Thoracic aorta (tissue), 2 donors: ENCODE measurements around the gene GTF2H1. TPM values are rescaled to one million over a fixed set of nuclear protein-coding genes. Genes with fewer than 3 reads are reported as not detected.
"Not testable (repeated sequence)": the region's sequence is repeated elsewhere in the genome, so short reads cannot be mapped to it uniquely, and the experiment has no call there.

Experiments
- ATAC-seq: fragments of 150-250 bp; one replicate; pipeline ENCODE4 v1.8.0; 2017; ENCODE audit warnings: low read depth; ENCODE audit not compliant: insufficient number of reproducible peaks, low FRiP score
- DNase-seq: peaks from one replicate; pipeline ENCODE4 v3.0.0-alpha.2; 2020; ENCODE audit warnings: low spot score
- H3K27ac ChIP-seq, 2 donors: fragments of 200-600 bp; sonication (generic); 1 replicate in 1 of 2; 2 replicates in 1 of 2; pipeline ENCODE4 v1.5.1; 2016; ENCODE audit warnings: mild to moderate bottlenecking in 2 of 2, moderate library complexity in 2 of 2
- H3K27me3 ChIP-seq: fragments of 200-600 bp; sonication (generic); replicated peaks from 2 replicates; pipeline ENCODE4 v1.6.0; 2016; ENCODE audit warnings: mild to moderate bottlenecking; ENCODE audit not compliant: insufficient read depth
- H3K36me3 ChIP-seq: fragments of 200-600 bp; sonication (generic); one replicate; pipeline ENCODE4 v1.5.1; 2016
- H3K4me1 ChIP-seq, 2 donors: fragments of 200-600 bp; sonication (generic); 1 replicate in 1 of 2; 2 replicates in 1 of 2; pipeline versions ENCODE4 v1.5.1 to v1.6.0; 2016; ENCODE audit warnings: low read depth in 2 of 2, mild to moderate bottlenecking in 1 of 2; ENCODE audit not compliant: control insufficient read depth in 1 of 2
- H3K4me3 ChIP-seq: fragments of 200-600 bp; sonication (generic); 2 replicates; pipeline ENCODE4 v1.5.1; 2016; ENCODE audit warnings: mild to moderate bottlenecking
- H3K9me3 ChIP-seq: fragments of 200-600 bp; sonication (generic); 2 replicates; pipeline ENCODE4 v1.5.1; 2016
- CTCF ChIP-seq: fragments of 200-600 bp; sonication (generic); IDR thresholded peaks from one replicate; pipeline ENCODE4 v1.5.1; 2019; ENCODE audit warnings: antibody characterized with exemption
- total RNA-seq, 2 donors: library from RNA; depleted of rRNA; stranded (reverse); fragments of >200 nt; gene quantifications; one replicate each; pipeline versions ENCODE4 v1.1.0 to v1.2.3, GENCODE V29; 2016

The GTF2H1 gene
- total RNA-seq, 2 donors from 2014 or later, result 32.9 to 58.1 TPM

GRCh38 chr11:18397921-18398320 lies 75.6 kb downstream of the GTF2H1 start:
- no peak for DNase-seq
- ATAC-seq, result no peak
- TF ChIP-seq CTCF, result no peak
- H3K4me1 ChIP-seq, result peaks cover 18 to 25% of the 10 kb centered on the region in 2 donors
- no peak overlapping the region for H3K27ac ChIP-seq
- H3K9me3 ChIP-seq, result no peaks in the 10 kb centered on the region
- peaks cover 49% of the 10 kb centered on the region for H3K36me3 ChIP-seq
- H3K27me3 ChIP-seq, result no peaks in the 10 kb centered on the region
- H3K4me3 ChIP-seq, result no peak overlapping the region

- H3K4me3 ChIP-seq, H3K27me3 ChIP-seq, DNase-seq, H3K27ac ChIP-seq, H3K9me3 ChIP-seq, ATAC-seq: not testable (repeated sequence)
- H3K4me1 ChIP-seq, result peaks cover 12 to 13% of the 10 kb centered on the region in 2 donors
- H3K36me3 ChIP-seq, result peaks cover 75% of the 10 kb centered on the region
Measured at GRCh38 chr11:18401077-18401476, 78.7 kb downstream of the GTF2H1 start.

GRCh38 chr11:18404062-18404461 lies 81.7 kb downstream of the GTF2H1 start:
- H3K36me3 ChIP-seq, result peaks cover 76% of the 10 kb centered on the region
- no peak for TF ChIP-seq CTCF
- ATAC-seq, result no peak
- H3K4me1 ChIP-seq, result no peaks in the 10 kb centered on the region
- no peaks in the 10 kb centered on the region for H3K9me3 ChIP-seq
- no peak for DNase-seq
- no peak overlapping the region for H3K27ac ChIP-seq
- no peaks in the 10 kb centered on the region for H3K27me3 ChIP-seq
- no peak overlapping the region for H3K4me3 ChIP-seq

- not testable (repeated sequence) for H3K27me3 ChIP-seq, DNase-seq, ATAC-seq, H3K9me3 ChIP-seq, H3K27ac ChIP-seq, H3K4me1 ChIP-seq, H3K4me3 ChIP-seq
- peaks cover 50% of the 10 kb centered on the region for H3K36me3 ChIP-seq
Measured at GRCh38 chr11:18407400-18407799, 85.0 kb downstream of the GTF2H1 start.

GRCh38 chr11:18408558-18409291 lies 86.4 kb downstream of the GTF2H1 start:
- no peaks in the 10 kb centered on the region for H3K9me3 ChIP-seq
- no peak for TF ChIP-seq CTCF
- H3K27me3 ChIP-seq, result no peaks in the 10 kb centered on the region
- ATAC-seq, result no peak
- no peak overlapping the region for H3K4me3 ChIP-seq
- H3K36me3 ChIP-seq, result peaks cover 38% of the 10 kb centered on the region
- H3K27ac ChIP-seq, result no peak overlapping the region
- DNase-seq, result no peak
- H3K4me1 ChIP-seq, result no peaks in the 10 kb centered on the region

GRCh38 chr11:18416459-18416858 lies 94.1 kb downstream of the GTF2H1 start:
- ATAC-seq (no peak), DNase-seq (no peak)

More at GRCh38 chr11:18416459-18416858, 94.1 kb downstream of the GTF2H1 start:
- Histone ChIP-seq H3K27ac (no peak overlapping the region), H3K36me3 (no peaks in the 10 kb centered on the region), H3K27me3 (no peaks in the 10 kb centered on the region), H3K9me3 (no peaks in the 10 kb centered on the region), H3K4me3 (no peak overlapping the region), H3K4me1 (no peaks in the 10 kb centered on the region)
- no peak for TF ChIP-seq CTCF

Other genes with a start within 250 kb of the GTF2H1 start
- gene SAAL1, start 216.5 kb upstream of the GTF2H1 start, total RNA-seq, result 10 to 100 TPM; 11.8 to 18.6 TPM
- gene MRGPRX3, start 190.0 kb upstream of the GTF2H1 start, total RNA-seq, result under 1 TPM in 1 of 2 donors, not detected in 1; 0.78 TPM
- not detected for gene MRGPRX4, start 149.7 kb upstream of the GTF2H1 start, total RNA-seq
- not detected for gene SAA4, start 85.8 kb upstream of the GTF2H1 start, total RNA-seq
- gene SAA2, start 73.9 kb upstream of the GTF2H1 start, total RNA-seq, result 1 to 10 TPM; 2.0 to 2.5 TPM
- gene SAA1, start 56.3 kb upstream of the GTF2H1 start, total RNA-seq, result 10 to 100 TPM in 1 of 2 donors, 1 to 10 TPM in 1; 6.5 to 18.9 TPM
- 100 to 1,000 TPM in 1 of 2 donors, 10 to 100 TPM in 1; 42.9 to 139 TPM for gene HPS5, start 427 bp upstream of the GTF2H1 start, total RNA-seq
- gene LDHA, start 72.0 kb downstream of the GTF2H1 start, total RNA-seq, result 100 to 1,000 TPM; 495 to 814 TPM
- gene LDHC, start 89.8 kb downstream of the GTF2H1 start, total RNA-seq, result not detected
- gene LDHAL6A, start 133.3 kb downstream of the GTF2H1 start, total RNA-seq, result not detected
- 10 to 100 TPM; 67.0 to 68.4 TPM for gene TSG101, start 204.4 kb downstream of the GTF2H1 start, total RNA-seq